Measurements from ENCODE around the gene SLC38A3. TPM values are rescaled to one million over a fixed set of nuclear protein-coding genes. Genes with fewer than 3 reads are reported as not detected.

SLC38A3 gene
- total and polyA plus RNA-seq, 9 of the 15 experiments (the other 6 are each of a cell fraction or from before 2014, with no cell fraction given): 0.09 to 0.38 (median 0.16) TPM; not detected in 6

DNA sequence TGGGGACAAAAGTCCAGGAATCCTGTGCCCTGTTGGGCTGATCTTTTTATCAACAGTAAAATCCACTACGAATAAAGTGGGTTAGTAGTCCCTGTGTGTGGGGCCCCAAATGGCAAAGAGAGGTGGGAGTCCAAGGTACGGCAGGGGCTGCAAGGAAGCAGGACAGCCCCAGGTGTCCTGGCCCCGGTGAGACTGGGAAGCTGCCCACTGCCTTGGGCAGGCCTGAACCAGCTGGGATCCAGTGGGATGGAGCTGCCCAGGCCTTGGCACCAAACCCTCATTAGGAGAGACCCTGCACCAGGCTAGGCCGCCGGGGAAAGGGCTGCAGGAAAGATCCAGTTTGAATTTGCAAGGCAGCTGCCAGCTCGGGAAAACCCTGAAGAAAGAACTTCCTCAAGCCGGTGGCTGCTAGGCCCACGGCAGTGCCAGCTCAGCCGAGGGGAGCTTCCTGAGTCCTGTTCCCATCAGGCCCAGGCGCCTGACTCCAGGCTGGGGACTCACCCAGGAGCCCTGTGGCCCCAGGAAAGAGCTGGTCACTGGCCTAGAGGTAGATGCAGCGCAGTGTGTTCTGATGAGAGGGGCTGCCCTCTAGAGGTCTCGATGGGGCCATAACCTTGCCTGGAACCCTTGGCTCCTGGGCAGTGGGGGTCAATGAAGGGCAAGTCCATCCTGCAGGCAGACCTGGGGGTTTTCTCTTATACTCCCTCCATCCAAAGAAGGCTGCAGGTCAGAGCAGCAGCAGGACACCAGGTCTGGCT is 16.5 kb downstream of the SLC38A3 start:
- ChIA-PET POLR2A (interaction anchor here (0.7 to 0.9 kb wide), 2 partner anchors 11 to 71 kb away, joined by 3 read pairs; partner anchors contain the start of gene IFRD2), CTCF (ENCODE audit: low intra/inter-chr PET ratio) (interaction anchor here (0.7 kb wide), 1 partner anchor 519 kb away, joined by 3 read pairs; no protein-coding TSS in a partner anchor)
- in situ Hi-C loops (cut with MboI) (no loop called here), intact Hi-C loops (cut with micrococcal nuclease) (loop anchor here (1.0 kb wide), 1 partner anchor 27 kb away; no protein-coding TSS in a partner anchor)
- FAIRE-seq (no peak), ATAC-seq (peak; percentile 57), DNase-seq (ENCODE audit: extremely low read depth in 1 of 4, low spot score in 3 of 4) (peak in 2 of 4 experiments; percentile 27 to 33)
- Histone ChIP-seq H3K36me3 (ENCODE audit: control insufficient read depth, insufficient read depth, low read length) (no peaks in the 10 kb centered on the region), H3K79me2 (ENCODE audit: control insufficient read depth, insufficient read depth, low read length) (no peaks in the 10 kb centered on the region), H3K9me3 (replicated peaks; ENCODE audit: control insufficient read depth, insufficient read depth, low read depth, low read length) (no peaks in the 10 kb centered on the region), H2AFZ (ENCODE audit: low read depth, low read length) (no peak overlapping the region), H4K20me1 (replicated peaks; ENCODE audit: control insufficient read depth, insufficient read depth, low read length) (no peaks in the 10 kb centered on the region), H3K4me2 (ENCODE audit: insufficient read depth, low read length) (no peak overlapping the region), H3K9ac (ENCODE audit: insufficient read depth in 1 of 2, low read depth in 2 of 2, low read length in 2 of 2) (peak overlapping the region in 1 of 2 experiments; percentile 64; a peak in 2 of 4 replicates), H3K9me1 (ENCODE audit: control insufficient read depth, insufficient read depth, low read length) (no peaks in the 10 kb centered on the region), H3K4me3 (no peak overlapping the region), H3K27ac (ENCODE audit: extremely low read depth, low read depth, low read length) (no peak overlapping the region), H3K27me3 (ENCODE audit: control insufficient read depth in 2 of 2, insufficient read depth in 2 of 2, low read length in 2 of 2) (peaks cover 3 to 19% of the 10 kb centered on the region in 2 experiments; a peak in 2 of 5 replicates), H3K4me1 (replicated peaks in 1 of 2; ENCODE audit: control insufficient read depth in 2 of 2, insufficient read depth in 2 of 2, low read length in 2 of 2) (peaks cover 0 to 12% of the 10 kb centered on the region in 2 experiments; a peak in 4 of 5 replicates)
- no TSS peak for BruUV-seq (replicated peaks)
- TF ChIP-seq, protein P1, sequence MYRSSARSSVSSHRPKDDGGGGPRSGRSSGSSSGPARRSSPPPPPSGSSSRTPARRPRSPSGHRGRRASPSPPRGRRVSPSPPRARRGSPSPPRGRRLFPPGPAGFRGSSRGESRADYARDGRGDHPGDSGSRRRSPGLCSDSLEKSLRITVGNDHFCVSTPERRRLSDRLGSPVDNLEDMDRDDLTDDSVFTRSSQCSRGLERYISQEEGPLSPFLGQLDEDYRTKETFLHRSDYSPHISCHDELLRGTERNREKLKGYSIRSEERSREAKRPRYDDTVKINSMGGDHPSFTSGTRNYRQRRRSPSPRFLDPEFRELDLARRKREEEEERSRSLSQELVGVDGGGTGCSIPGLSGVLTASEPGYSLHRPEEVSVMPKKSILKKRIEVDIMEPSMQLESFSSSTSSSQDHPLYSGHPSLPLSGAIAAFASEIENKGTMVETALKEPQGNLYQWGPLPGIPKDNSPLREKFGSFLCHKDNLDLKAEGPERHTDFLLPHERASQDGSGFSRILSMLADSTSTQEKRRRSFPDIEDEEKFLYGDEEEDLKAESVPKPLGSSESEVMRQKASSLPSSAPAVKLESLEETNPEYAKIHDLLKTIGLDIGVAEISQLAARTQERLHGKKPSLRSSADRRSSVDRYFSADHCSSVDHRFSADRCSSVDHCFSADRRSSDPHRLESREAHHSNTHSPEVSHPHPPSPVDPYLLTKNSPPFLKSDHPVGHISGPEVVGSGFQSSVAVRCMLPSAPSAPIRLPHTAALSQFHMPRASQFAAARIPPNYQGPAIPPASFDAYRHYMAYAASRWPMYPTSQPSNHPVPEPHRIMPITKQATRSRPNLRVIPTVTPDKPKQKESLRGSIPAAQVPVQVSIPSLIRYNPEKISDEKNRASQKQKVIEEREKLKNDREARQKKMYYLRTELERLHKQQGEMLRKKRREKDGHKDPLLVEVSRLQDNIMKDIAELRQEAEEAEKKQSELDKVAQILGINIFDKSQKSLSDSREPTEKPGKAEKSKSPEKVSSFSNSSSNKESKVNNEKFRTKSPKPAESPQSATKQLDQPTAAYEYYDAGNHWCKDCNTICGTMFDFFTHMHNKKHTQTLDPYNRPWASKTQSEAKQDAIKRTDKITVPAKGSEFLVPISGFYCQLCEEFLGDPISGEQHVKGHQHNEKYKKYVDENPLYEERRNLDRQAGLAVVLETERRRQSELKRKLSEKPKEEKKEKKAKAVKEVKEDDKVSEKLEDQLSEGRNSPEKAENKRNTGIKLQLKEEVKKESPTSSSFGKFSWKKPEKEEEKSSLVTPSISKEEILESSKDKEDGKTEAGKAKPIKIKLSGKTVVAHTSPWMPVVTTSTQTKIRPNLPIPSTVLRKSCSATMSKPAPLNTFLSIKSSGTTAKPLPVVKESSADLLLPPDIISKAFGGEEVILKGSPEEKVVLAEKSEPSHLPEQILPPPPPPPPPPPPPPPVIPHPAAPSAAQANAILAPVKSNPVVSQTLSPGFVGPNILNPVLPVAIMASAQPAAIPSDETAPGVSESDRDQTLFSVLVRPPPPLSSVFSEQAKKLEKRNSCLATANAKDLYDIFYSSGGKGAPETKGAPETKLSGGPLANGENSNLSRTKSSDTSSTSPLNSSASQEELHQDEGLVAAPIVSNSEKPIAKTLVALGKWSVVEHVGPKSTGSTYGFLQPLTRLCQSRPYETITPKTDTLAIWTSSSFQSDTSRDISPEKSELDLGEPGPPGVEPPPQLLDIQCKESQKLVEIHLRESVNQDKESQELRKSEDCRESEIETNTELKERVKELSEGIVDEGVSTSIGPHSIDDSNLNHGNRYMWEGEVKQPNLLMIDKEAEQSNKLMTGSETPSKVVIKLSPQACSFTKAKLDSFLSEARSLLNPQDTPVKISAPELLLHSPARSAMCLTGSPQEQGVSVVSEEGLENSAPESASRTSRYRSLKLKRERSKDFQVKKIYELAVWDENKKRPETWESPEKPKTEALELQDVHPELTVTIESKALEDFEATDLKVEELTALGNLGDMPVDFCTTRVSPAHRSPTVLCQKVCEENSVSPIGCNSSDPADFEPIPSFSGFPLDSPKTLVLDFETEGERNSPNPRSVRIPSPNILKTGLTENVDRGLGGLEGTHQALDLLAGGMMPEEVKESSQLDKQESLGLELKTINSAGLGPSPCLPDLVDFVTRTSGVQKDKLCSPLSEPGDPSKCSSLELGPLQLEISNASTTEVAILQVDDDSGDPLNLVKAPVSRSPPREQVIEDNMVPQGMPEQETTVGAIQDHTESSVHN (IDR thresholded peaks at IDR 0.05; ENCODE audit: borderline replicate concordance in 1 of 2, low read depth in 1 of 2): no peak
- TF ChIP-seq CTCF (IDR thresholded peaks at IDR 0.05 in 2 of 3, conservative IDR thresholded peaks at IDR 0.05 in 1 of 3; ENCODE audit: insufficient read depth in 2 of 3, low read depth in 1 of 3, low read length in 3 of 3) (peak; percentile 37 to 44 (median 41); a peak in 5 of 6 replicates), RAD21 (CRISPR knock-in tag; conservative IDR thresholded peaks at IDR 0.05 in 1 of 2, IDR thresholded peaks at IDR 0.05 in 1 of 2) (peak in 1 of 2 experiments; percentile 20; a peak in 1 of 4 replicates), MTA1 (IDR thresholded peaks at IDR 0.05; ENCODE audit: borderline replicate concordance) (no peak)
- 20% methylated on average over 11 of the region's 12 CpGs for WGBS (ENCODE audit: insufficient coverage, low coverage, missing lambda C conversion rate)

Data from K562 (cell line).